Ishikawa (cell line): ENCODE results near the gene RAB10.
A peak's percentile ranks its signal among the peaks of the same experiment; 100 is the strongest.

Experiments
- CEBPB ChIP-seq: IDR thresholded peaks from 2 replicates; pipeline ENCODE4 v1.6.1; 2012
- CREB1 ChIP-seq: IDR thresholded peaks from 2 replicates; pipeline ENCODE4 v1.6.1; 2012; ENCODE audit warnings: low read depth
- EGR1 ChIP-seq: IDR thresholded peaks from 2 replicates; pipeline ENCODE4 v1.6.1; 2012
- EP300 ChIP-seq: IDR thresholded peaks from 2 replicates; pipeline ENCODE4 v1.6.1; 2012; ENCODE audit warnings: borderline replicate concordance
- FOXM1 ChIP-seq: IDR thresholded peaks from 2 replicates; pipeline ENCODE4 v1.6.1; 2012; ENCODE audit warnings: low read depth, borderline replicate concordance
- MAX ChIP-seq: IDR thresholded peaks from 2 replicates; pipeline ENCODE4 v1.6.1; 2012
- NFIC ChIP-seq: IDR thresholded peaks from 2 replicates; pipeline ENCODE4 v1.6.1; 2012
- RAD21 ChIP-seq: IDR thresholded peaks from 2 replicates; pipeline ENCODE4 v1.6.1; 2012; ENCODE audit warnings: low read depth
- TAF1 ChIP-seq: IDR thresholded peaks from 2 replicates; pipeline ENCODE4 v1.6.1; 2012; ENCODE audit warnings: low read depth, mild to moderate bottlenecking
- TCF12 ChIP-seq: IDR thresholded peaks from 2 replicates; pipeline ENCODE4 v1.6.1; 2012; ENCODE audit warnings: low read depth
- TEAD4 ChIP-seq: IDR thresholded peaks from 2 replicates; pipeline ENCODE4 v1.6.1; 2012
- USF1 ChIP-seq: IDR thresholded peaks from 2 replicates; pipeline ENCODE4 v1.6.1; 2012
- YY1 ChIP-seq: IDR thresholded peaks from 2 replicates; pipeline ENCODE4 v1.6.1; 2012; ENCODE audit warnings: low read depth
- ZBTB7A ChIP-seq: IDR thresholded peaks from 2 replicates; pipeline ENCODE4 v1.6.1; 2012; ENCODE audit warnings: low read depth
- TF ChIP-seq, protein P1 (sequence below): IDR thresholded peaks from 2 replicates; pipeline ENCODE4 v1.6.1; 2012; ENCODE audit warnings: low read depth, mild to moderate bottlenecking

The RAB10 gene

DNA sequence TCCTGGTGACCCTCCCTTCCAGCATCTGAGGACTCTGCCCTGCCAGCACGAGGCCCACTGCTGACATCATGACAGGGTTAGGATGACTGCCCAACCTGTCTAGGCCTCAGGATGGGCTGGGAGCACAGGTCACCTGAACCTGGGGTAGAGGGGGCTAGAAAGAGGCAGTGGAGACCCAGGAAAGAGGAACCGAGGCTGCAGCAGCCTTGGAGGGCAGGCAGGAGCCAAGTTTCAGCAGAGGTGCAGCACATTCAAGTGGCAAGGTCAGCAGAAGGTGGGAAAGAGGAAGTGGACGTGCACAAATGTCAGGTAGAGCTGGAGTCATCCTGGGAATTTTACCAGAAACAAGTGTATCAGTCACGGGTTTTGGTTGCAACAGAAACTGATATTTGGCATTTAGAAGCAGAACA, 13.6 kb upstream of the RAB10 start:
- TF ChIP-seq USF1 (no peak), TAF1 (no peak), MAX (no peak), TCF12 (no peak), YY1 (no peak), CREB1 (no peak), CEBPB (no peak), NFIC (no peak)
- TF ChIP-seq, protein P1, sequence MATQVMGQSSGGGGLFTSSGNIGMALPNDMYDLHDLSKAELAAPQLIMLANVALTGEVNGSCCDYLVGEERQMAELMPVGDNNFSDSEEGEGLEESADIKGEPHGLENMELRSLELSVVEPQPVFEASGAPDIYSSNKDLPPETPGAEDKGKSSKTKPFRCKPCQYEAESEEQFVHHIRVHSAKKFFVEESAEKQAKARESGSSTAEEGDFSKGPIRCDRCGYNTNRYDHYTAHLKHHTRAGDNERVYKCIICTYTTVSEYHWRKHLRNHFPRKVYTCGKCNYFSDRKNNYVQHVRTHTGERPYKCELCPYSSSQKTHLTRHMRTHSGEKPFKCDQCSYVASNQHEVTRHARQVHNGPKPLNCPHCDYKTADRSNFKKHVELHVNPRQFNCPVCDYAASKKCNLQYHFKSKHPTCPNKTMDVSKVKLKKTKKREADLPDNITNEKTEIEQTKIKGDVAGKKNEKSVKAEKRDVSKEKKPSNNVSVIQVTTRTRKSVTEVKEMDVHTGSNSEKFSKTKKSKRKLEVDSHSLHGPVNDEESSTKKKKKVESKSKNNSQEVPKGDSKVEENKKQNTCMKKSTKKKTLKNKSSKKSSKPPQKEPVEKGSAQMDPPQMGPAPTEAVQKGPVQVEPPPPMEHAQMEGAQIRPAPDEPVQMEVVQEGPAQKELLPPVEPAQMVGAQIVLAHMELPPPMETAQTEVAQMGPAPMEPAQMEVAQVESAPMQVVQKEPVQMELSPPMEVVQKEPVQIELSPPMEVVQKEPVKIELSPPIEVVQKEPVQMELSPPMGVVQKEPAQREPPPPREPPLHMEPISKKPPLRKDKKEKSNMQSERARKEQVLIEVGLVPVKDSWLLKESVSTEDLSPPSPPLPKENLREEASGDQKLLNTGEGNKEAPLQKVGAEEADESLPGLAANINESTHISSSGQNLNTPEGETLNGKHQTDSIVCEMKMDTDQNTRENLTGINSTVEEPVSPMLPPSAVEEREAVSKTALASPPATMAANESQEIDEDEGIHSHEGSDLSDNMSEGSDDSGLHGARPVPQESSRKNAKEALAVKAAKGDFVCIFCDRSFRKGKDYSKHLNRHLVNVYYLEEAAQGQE, result no peak

GRCh38 chr2:26024260-26024659, 9.6 kb upstream of the RAB10 start:
- TF ChIP-seq EGR1 (no peak), USF1 (no peak), EP300 (no peak), FOXM1 (no peak), TCF12 (no peak), MAX (no peak), RAD21 (no peak), TAF1 (no peak), TEAD4 (no peak), ZBTB7A (no peak), CREB1 (no peak), YY1 (no peak), CEBPB (no peak), NFIC (no peak)
- TF ChIP-seq, protein P1, result no peak

- TF ChIP-seq MAX, result no peak
- TF ChIP-seq TEAD4, result no peak
- TF ChIP-seq, protein P1, result no peak
Measured at GRCh38 chr2:26025509-26025908, 8.4 kb upstream of the RAB10 start.

DNA sequence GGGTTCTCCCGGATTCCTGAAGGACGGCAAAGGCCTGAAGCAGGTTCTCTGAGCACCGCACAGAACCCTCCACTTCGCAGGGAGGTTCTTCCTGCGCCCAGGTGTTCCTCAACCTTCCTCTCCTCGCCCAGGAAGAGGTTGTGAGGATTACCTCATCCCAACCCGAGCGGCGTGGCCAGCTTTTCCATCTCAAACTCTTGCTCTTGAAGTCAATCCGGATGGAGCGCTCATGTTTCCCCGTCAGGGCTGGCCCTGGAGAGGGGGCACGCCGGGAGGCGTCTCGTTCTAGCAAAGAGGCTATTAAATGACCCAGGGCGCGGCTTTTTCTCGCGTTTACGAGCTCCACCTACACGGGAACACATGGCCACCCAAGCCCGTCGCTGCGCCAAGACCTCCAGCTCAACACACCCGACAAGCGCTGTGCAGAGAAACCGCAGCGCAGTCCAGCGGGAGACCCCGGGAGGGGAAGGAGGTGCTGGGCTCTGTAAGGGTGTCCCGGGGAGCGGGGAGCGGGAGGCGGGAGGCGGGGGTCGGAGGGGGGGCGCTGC, 540 bp upstream of the RAB10 start:
- TF ChIP-seq TEAD4 (no peak), USF1 (no peak), EP300 (no peak), MAX (peak; percentile 57), YY1 (no peak), FOXM1 (no peak), CEBPB (no peak), EGR1 (no peak), TCF12 (peak; percentile 40; the same call in 1 of the 2 replicates), ZBTB7A (peak; percentile 68; the same call in 1 of the 2 replicates), RAD21 (no peak), CREB1 (no peak), TAF1 (no peak)
- TF ChIP-seq, protein P1, result no peak
